Upper lobe of right lung (tissue), 1 donor: ENCODE measurements around the gene ACP7. TPM values are rescaled to one million over a fixed set of nuclear protein-coding genes. Genes with fewer than 3 reads are reported as not detected.

ENCODE experiments used
- ATAC-seq: fragments of 200-7000 bp; cut with Tn5 transposase; one replicate; pipeline ENCODE4 v1.9.1; 2020; ENCODE audit warnings: mild to moderate bottlenecking, moderate library complexity
- DNase-seq: peaks from one replicate; pipeline ENCODE4 v3.0.0-alpha.2; 2020
- H3K27ac ChIP-seq: fragments of 200-600 bp; one replicate; pipeline ENCODE4 v1.8.0; 2022
- H3K27me3 ChIP-seq: fragments of 200-600 bp; one replicate; pipeline ENCODE4 v1.8.0; 2022; ENCODE audit warnings: mild to moderate bottlenecking
- H3K36me3 ChIP-seq: fragments of 200-600 bp; one replicate; pipeline ENCODE4 v1.8.0; 2022
- H3K4me1 ChIP-seq: fragments of 200-600 bp; one replicate; pipeline ENCODE4 v1.8.0; 2022
- H3K4me3 ChIP-seq: fragments of 200-600 bp; one replicate; pipeline ENCODE4 v1.8.0; 2022; ENCODE audit warnings: mild to moderate bottlenecking
- H3K9me3 ChIP-seq: fragments of 200-600 bp; one replicate; pipeline ENCODE4 v1.8.0; 2022
- CTCF ChIP-seq: fragments of 200-600 bp; IDR thresholded peaks from one replicate; pipeline ENCODE4 v1.8.0; 2022; ENCODE audit warnings: antibody characterized with exemption
- intact Hi-C: fragments of 100-400 bp; cut with DNase I; formaldehyde crosslinking; loops from one replicate; pipeline ENCODE4 v1.11.0; 2022
- total RNA-seq: library from RNA; stranded (reverse); fragmentation: NEBNext Ultra II Directional; extraction: Animal tissue kit (Norgen Biotek cat#: 25700); gene quantifications from one replicate; pipeline ENCODE4 v1.2.1, GENCODE V29; 2021
- donor health status: DM: no; HTN: yes; CAD: no; lungs with severe emphysema.

ACP7 gene
- total RNA-seq, 1 donor from 2014 or later = not detected

DNA sequence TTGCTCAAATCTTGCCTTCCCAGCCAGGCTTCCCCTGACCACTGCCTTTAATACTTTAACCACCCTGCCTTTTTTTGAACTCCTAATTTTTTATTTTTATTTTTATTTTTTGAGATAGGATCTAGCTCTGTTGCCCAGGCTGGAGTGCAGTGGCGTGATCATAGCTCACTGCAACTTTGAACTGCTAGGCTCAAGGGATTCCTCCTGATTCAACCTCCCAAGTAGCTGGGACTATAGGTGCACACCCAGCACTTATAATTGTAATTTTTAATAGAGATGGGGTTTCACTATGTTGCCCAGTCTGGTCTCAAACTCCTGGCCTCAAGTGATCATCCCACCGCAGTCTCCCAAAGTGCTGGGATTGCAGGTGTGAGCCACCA lies 30.1 kb upstream of the ACP7 start:
- DNase-seq (no peak), ATAC-seq (no peak)
- Histone ChIP-seq H3K27me3 (no peaks in the 10 kb centered on the region), H3K4me1 (no peaks in the 10 kb centered on the region), H3K9me3 (no peaks in the 10 kb centered on the region), H3K4me3 (no peak overlapping the region), H3K36me3 (no peaks in the 10 kb centered on the region), H3K27ac (no peak overlapping the region)
- no peak for TF ChIP-seq CTCF
- intact Hi-C loops = no loop called here

- H3K27me3 ChIP-seq = no peaks in the 10 kb centered on the region
- no peak overlapping the region for H3K4me3 ChIP-seq
- no peak overlapping the region for H3K27ac ChIP-seq
- intact Hi-C loops = no loop called here
- no peaks in the 10 kb centered on the region for H3K36me3 ChIP-seq
- no peak for DNase-seq
- H3K9me3 ChIP-seq = no peaks in the 10 kb centered on the region
- H3K4me1 ChIP-seq = no peaks in the 10 kb centered on the region
- TF ChIP-seq CTCF = no peak
- no peak for ATAC-seq
These were observed 26.6 kb upstream of the ACP7 start for GRCh38 chr19:39057615-39058014.

DNA sequence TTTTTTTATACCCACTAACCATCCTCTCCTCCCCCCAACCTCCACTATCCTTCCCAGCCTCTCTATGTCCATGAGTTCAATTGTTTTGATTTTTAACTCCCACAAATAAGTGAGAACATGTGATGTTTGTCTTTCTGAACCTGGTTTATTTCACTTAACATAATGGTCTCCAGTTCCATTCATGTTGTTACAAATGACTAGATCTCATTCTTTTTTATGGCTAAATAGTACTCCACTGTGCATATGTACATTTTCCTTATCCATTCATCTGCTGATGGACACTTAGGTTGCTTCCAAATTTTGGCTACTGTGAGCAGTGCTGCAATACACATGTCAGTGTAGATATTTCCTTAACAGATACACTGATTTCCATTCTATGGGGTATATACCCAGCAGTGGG lies 24.9 kb upstream of the ACP7 start:
- ATAC-seq = no peak
- no peaks in the 10 kb centered on the region for H3K36me3 ChIP-seq
- no peak for DNase-seq
- H3K9me3 ChIP-seq = no peaks in the 10 kb centered on the region
- no peaks in the 10 kb centered on the region for H3K4me1 ChIP-seq
- TF ChIP-seq CTCF = no peak
- intact Hi-C loops = no loop called here
- H3K27me3 ChIP-seq = peaks cover 3% of the 10 kb centered on the region
- no peak overlapping the region for H3K27ac ChIP-seq
- no peak overlapping the region for H3K4me3 ChIP-seq

- intact Hi-C loops = no loop called here
- H3K27ac ChIP-seq = no peak overlapping the region
- TF ChIP-seq CTCF = no peak
- no peaks in the 10 kb centered on the region for H3K9me3 ChIP-seq
- H3K36me3 ChIP-seq = no peaks in the 10 kb centered on the region
- H3K4me3 ChIP-seq = no peak overlapping the region
- H3K4me1 ChIP-seq = no peaks in the 10 kb centered on the region
- ATAC-seq = no peak
- peaks cover 3% of the 10 kb centered on the region for H3K27me3 ChIP-seq
- no peak for DNase-seq
These were observed 24.0 kb upstream of the ACP7 start for GRCh38 chr19:39060171-39060570.

GRCh38 chr19:39064405-39064804 lies 19.8 kb upstream of the ACP7 start:
- no peak for TF ChIP-seq CTCF
- intact Hi-C loops = no loop called here
- no peak for ATAC-seq

DNA sequence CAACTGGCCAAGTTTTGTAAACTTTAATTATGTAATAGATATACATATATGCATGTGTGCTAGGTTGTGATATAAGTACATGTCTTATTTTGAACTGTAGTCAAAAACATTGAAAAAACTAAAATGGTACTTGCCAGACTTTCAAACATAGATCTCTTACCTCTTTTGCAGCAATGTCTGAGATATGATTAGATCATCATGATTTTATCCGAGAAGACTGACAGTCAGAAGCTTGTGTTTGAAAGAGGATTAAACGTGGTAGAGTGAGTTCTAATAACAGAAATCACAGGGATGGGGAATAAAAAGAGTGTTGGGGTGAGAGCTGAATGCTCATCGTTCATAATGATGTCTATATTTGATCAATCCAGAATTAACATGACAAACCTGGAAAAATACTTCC lies 18.2 kb upstream of the ACP7 start:
- ATAC-seq = no peak
- Histone ChIP-seq H3K4me3 (no peak overlapping the region), H3K27ac (no peak overlapping the region), H3K27me3 (peaks cover 3% of the 10 kb centered on the region), H3K9me3 (no peaks in the 10 kb centered on the region), H3K36me3 (no peaks in the 10 kb centered on the region), H3K4me1 (no peaks in the 10 kb centered on the region)
- no peak for DNase-seq
- TF ChIP-seq CTCF = no peak
- intact Hi-C loops = no loop called here

More at GRCh38 chr19:39064405-39064804, 19.8 kb upstream of the ACP7 start:
- Histone ChIP-seq H3K4me3 (no peak overlapping the region), H3K36me3 (no peaks in the 10 kb centered on the region), H3K9me3 (no peaks in the 10 kb centered on the region), H3K4me1 (no peaks in the 10 kb centered on the region), H3K27ac (no peak overlapping the region), H3K27me3 (peaks cover 3% of the 10 kb centered on the region)
- DNase-seq = no peak
